GM23248 (cell line): ENCODE results near the gene SMG5. TPM values are rescaled to one million over a fixed set of nuclear protein-coding genes. Genes with fewer than 3 reads are reported as not detected.

Source experiments
- DNase-seq: peaks from one replicate; pipeline ENCODE4 v3.0.0-alpha.2; 2015
- H2AFZ ChIP-seq: fragments of 200-600 bp; sonication (generic); 2 replicates; pipeline ENCODE4 v1.6.1; 2016; ENCODE audit warnings: antibody characterized with exemption
- H3F3A ChIP-seq: fragments of 200-600 bp; sonication (generic); 2 replicates; pipeline ENCODE4 v1.6.1; 2016; ENCODE audit warnings: mild to moderate bottlenecking, antibody characterized with exemption, mixed run types; ENCODE audit not compliant: insufficient read depth
- H3K27ac ChIP-seq: fragments of 200-600 bp; sonication (generic); 2 replicates; pipeline ENCODE4 v1.5.1; 2016; ENCODE audit warnings: mild to moderate bottlenecking
- H3K27me3 ChIP-seq: fragments of 200-600 bp; sonication (generic); replicated peaks from 2 replicates; pipeline ENCODE4 v1.6.1; 2016; ENCODE audit warnings: mild to moderate bottlenecking; ENCODE audit not compliant: insufficient read depth
- H3K36me3 ChIP-seq: fragments of 200-600 bp; sonication (generic); 2 replicates; pipeline ENCODE4 v1.6.1; 2016; ENCODE audit warnings: low read depth, mild to moderate bottlenecking
- H3K4me1 ChIP-seq: fragments of 200-600 bp; sonication (generic); 2 replicates; pipeline ENCODE4 v1.6.1; 2016; ENCODE audit warnings: mild to moderate bottlenecking; ENCODE audit not compliant: insufficient read depth
- H3K4me2 ChIP-seq: fragments of 200-600 bp; sonication (generic); one replicate; pipeline ENCODE4 v1.6.1; 2016; ENCODE audit warnings: mild to moderate bottlenecking; ENCODE audit not compliant: unreplicated experiment
- H3K4me3 ChIP-seq: fragments of 200-600 bp; sonication (generic); 2 replicates; pipeline ENCODE4 v1.5.1; 2016; ENCODE audit warnings: mild to moderate bottlenecking
- H3K79me2 ChIP-seq: fragments of 200-600 bp; sonication (generic); 2 replicates; pipeline ENCODE4 v1.6.1; 2016; ENCODE audit warnings: mild to moderate bottlenecking; ENCODE audit not compliant: insufficient read depth
- H3K9ac ChIP-seq: fragments of 200-600 bp; sonication (generic); 2 replicates; pipeline ENCODE4 v1.6.1; 2016; ENCODE audit warnings: mild to moderate bottlenecking
- H3K9me2 ChIP-seq: fragments of 200-600 bp; sonication (generic); 2 replicates; pipeline ENCODE4 v1.6.1; 2016; ENCODE audit warnings: mixed run types, mild to moderate bottlenecking, moderate library complexity; ENCODE audit not compliant: insufficient read depth
- H3K9me3 ChIP-seq: fragments of 200-600 bp; sonication (generic); one replicate; pipeline ENCODE4 v1.6.1; 2017; ENCODE audit warnings: low read depth
- H4K20me1 ChIP-seq: fragments of 200-600 bp; sonication (generic); 2 replicates; pipeline ENCODE4 v1.6.0; 2016; ENCODE audit not compliant: insufficient read depth
- EZH2 ChIP-seq: fragments of 200-600 bp; sonication (generic); IDR thresholded peaks from 2 replicates; pipeline ENCODE4 v1.6.1; 2018; ENCODE audit warnings: antibody characterized with exemption, mild to moderate bottlenecking; ENCODE audit not compliant: insufficient read depth, poor library complexity, severe bottlenecking
- EZH2phosphoT487 ChIP-seq: fragments of 200-600 bp; sonication (generic); IDR thresholded peaks from 2 replicates; pipeline ENCODE4 v1.6.1; 2018; ENCODE audit warnings: antibody characterized with exemption, moderate library complexity, mild to moderate bottlenecking, low read depth; ENCODE audit not compliant: insufficient read depth
- WGBS, 2 experiments: methylation state at CpG; one replicate each; pipeline ENCODE4 v1.1.6; 2015 to 2017; ENCODE audit warnings: low lambda C conversion rate in 2 of 2, low coverage in 1 of 2; ENCODE audit errors: missing lambda C conversion rate in 2 of 2; 5-methylcytosine and 5-hydroxymethylcytosine counted together
- in situ Hi-C: fragments of 300-500 bp; cut with MboI; formaldehyde crosslinking; loops from 2 replicates; pipeline ENCODE4 v1.15.0; 2020
- polyA plus RNA-seq: library from polyadenylated mRNA; unstranded; fragments of >200 nt; fragmentation: Nextera tagmentation; extraction: Ambion mirVana; gene quantifications from 2 replicates; pipeline ENCODE4 v1.2.1, GENCODE V29; 2016
- total RNA-seq: library from RNA; depleted of rRNA; stranded (reverse); fragments of >200 nt; shearing (Covaris generic); gene quantifications from 2 replicates; pipeline ENCODE4 v1.2.3, GENCODE V29; 2014

The SMG5 gene
- total and polyA plus RNA-seq, 2 experiments from 2014 or later: 32.2 to 60.0 TPM

DNA sequence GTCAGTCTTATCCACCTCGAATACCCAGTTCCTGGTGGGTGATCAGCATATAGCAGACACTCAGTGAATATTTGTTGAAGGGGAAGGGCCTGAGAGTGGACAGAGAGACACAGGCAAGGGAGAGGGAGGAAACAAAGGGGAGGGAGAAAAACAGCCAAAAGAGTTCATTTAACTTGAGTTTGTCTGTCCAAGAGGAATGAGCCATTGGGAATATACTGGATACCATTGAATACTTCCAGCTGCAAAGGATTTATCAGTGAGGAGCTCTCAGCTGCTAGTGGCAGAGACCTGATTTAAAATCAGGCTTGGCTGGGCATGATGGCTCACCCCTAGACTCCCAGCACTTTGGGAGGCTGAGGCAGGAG lies 52.2 kb downstream of the SMG5 start:
- no peaks in the 10 kb centered on the region for H4K20me1 ChIP-seq
- TF ChIP-seq EZH2phosphoT487 (no peak), EZH2 (no peak)
- no peaks in the 10 kb centered on the region for H3K36me3 ChIP-seq
- WGBS, 2 experiments: 96 to 100% methylated on average over 1 of the region's 1 CpG
- no peaks in the 10 kb centered on the region for H3K79me2 ChIP-seq
- H3K27me3 ChIP-seq: no peaks in the 10 kb centered on the region
- H3K9ac ChIP-seq: no peak overlapping the region
- H3K4me3 ChIP-seq: no peak overlapping the region
- H3K9me2 ChIP-seq: no peaks in the 10 kb centered on the region
- peaks cover 22% of the 10 kb centered on the region for H3F3A ChIP-seq
- H3K9me3 ChIP-seq: no peaks in the 10 kb centered on the region
- no peak for DNase-seq
- H3K4me1 ChIP-seq: peaks cover 16% of the 10 kb centered on the region
- H3K4me2 ChIP-seq: no peak overlapping the region
- no peak overlapping the region for H2AFZ ChIP-seq
- no peak overlapping the region for H3K27ac ChIP-seq
- in situ Hi-C loops: no loop called here

GRCh38 chr1:156229809-156230472 lies 52.7 kb downstream of the SMG5 start:
- Histone ChIP-seq H2AFZ (no peak overlapping the region), H3K27ac (no peak overlapping the region), H3F3A (peaks cover 22% of the 10 kb centered on the region), H3K4me3 (no peak overlapping the region), H3K9me3 (no peaks in the 10 kb centered on the region), H3K4me2 (no peak overlapping the region), H3K9me2 (no peaks in the 10 kb centered on the region), H3K27me3 (no peaks in the 10 kb centered on the region), H3K36me3 (no peaks in the 10 kb centered on the region), H3K4me1 (peaks cover 16% of the 10 kb centered on the region), H3K9ac (no peak overlapping the region), H4K20me1 (no peaks in the 10 kb centered on the region), H3K79me2 (no peaks in the 10 kb centered on the region)
- no peak for TF ChIP-seq EZH2phosphoT487
- TF ChIP-seq EZH2: no peak
- 87 to 88% methylated on average over 11 of the region's 11 CpGs for WGBS, 2 experiments
- DNase-seq: no peak
- in situ Hi-C loops: loop anchor here (10.0 kb wide), 2 partner anchors 85 to 135 kb away; no protein-coding TSS in a partner anchor

DNA sequence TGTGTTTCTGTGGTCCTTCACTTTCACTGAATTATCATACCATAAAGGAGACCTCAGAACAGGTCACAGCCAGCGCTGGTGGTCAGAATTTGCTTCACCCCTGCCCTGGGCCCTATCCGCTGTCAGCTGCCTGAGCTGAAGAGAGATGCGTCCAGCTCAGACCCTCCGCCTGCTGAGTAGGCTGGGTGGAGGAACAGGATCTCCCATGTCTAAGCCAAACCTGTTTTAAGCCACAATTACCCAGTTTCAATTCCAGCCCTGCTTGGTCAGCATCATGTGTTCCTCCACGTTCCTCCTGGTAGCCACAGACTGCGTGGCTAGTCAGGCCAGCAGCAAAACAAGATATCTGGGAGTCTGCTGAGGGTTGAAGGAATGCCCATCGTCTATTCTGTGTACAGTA lies 54.1 kb downstream of the SMG5 start:
- Histone ChIP-seq H3K27me3 (no peaks in the 10 kb centered on the region), H3K4me2 (no peak overlapping the region), H3F3A (peaks cover 16% of the 10 kb centered on the region), H4K20me1 (no peaks in the 10 kb centered on the region), H3K9me3 (no peaks in the 10 kb centered on the region), H3K79me2 (no peaks in the 10 kb centered on the region), H3K4me1 (peaks cover 11% of the 10 kb centered on the region), H2AFZ (no peak overlapping the region), H3K4me3 (no peak overlapping the region), H3K9me2 (no peaks in the 10 kb centered on the region), H3K36me3 (peaks cover 3% of the 10 kb centered on the region; the same call in 1 of the 2 replicates), H3K27ac (no peak overlapping the region), H3K9ac (no peak overlapping the region)
- TF ChIP-seq EZH2phosphoT487 (no peak), EZH2 (no peak)
- in situ Hi-C loops: loop anchor here (10.0 kb wide), 2 partner anchors 84 to 134 kb away; no protein-coding TSS in a partner anchor
- no peak for DNase-seq
- WGBS, 2 experiments: 85 to 88% methylated on average over 7 of the region's 7 CpGs

GRCh38 chr1:156226782-156227181 lies 55.8 kb downstream of the SMG5 start:
- no peak overlapping the region for H3K4me3 ChIP-seq
- H3K79me2 ChIP-seq: no peaks in the 10 kb centered on the region
- H3K9me3 ChIP-seq: no peaks in the 10 kb centered on the region
- H3K4me2 ChIP-seq: no peak overlapping the region
- peaks cover 9% of the 10 kb centered on the region; the same call in 1 of the 2 replicates for H3F3A ChIP-seq
- no peak for DNase-seq
- no peak overlapping the region for H2AFZ ChIP-seq
- H3K27me3 ChIP-seq: no peaks in the 10 kb centered on the region
- 87 to 93% methylated on average over 4 of the region's 4 CpGs for WGBS, 2 experiments
- in situ Hi-C loops: loop anchor here (10.0 kb wide), 2 partner anchors 82 to 132 kb away; no protein-coding TSS in a partner anchor
- peaks cover 6% of the 10 kb centered on the region for H3K4me1 ChIP-seq
- TF ChIP-seq EZH2: no peak
- no peak overlapping the region for H3K27ac ChIP-seq
- H3K9me2 ChIP-seq: no peaks in the 10 kb centered on the region
- H3K9ac ChIP-seq: no peak overlapping the region
- H4K20me1 ChIP-seq: no peaks in the 10 kb centered on the region
- peaks cover 3% of the 10 kb centered on the region; the same call in 1 of the 2 replicates for H3K36me3 ChIP-seq
